ENCODE data around the gene KIFC3.
A peak's percentile ranks its signal among the peaks of the same experiment; 100 is the strongest.

KIFC3 gene

GRCh38 chr16:57764341-57765159, 37.7 kb downstream of the KIFC3 start:
- DNase-seq, result no peak

- DNase-seq, result no peak
These were observed 38.3 kb downstream of the KIFC3 start for GRCh38 chr16:57764006-57764340.

GRCh38 chr16:57763285-57764005, 38.8 kb downstream of the KIFC3 start:
- DNase-seq, result no peak

- DNase-seq, result no peak
These were observed 39.8 kb downstream of the KIFC3 start for GRCh38 chr16:57762365-57763040.

- DNase-seq, result no peak
These were observed 40.3 kb downstream of the KIFC3 start for GRCh38 chr16:57761957-57762356.

- no peak for DNase-seq
These were observed 41.0 kb downstream of the KIFC3 start for GRCh38 chr16:57761301-57761700.

- no peak for DNase-seq
These were observed 41.7 kb downstream of the KIFC3 start for GRCh38 chr16:57760357-57761160.

- no peak for DNase-seq
These were observed 42.5 kb downstream of the KIFC3 start for GRCh38 chr16:57759541-57760356.

GRCh38 chr16:57759131-57759530, 43.2 kb downstream of the KIFC3 start:
- DNase-seq, result no peak

- DNase-seq, result no peak
These were observed 43.8 kb downstream of the KIFC3 start for GRCh38 chr16:57758331-57759117.

- no peak for DNase-seq
These were observed 44.4 kb downstream of the KIFC3 start for GRCh38 chr16:57757883-57758282.

GRCh38 chr16:57757326-57757786, 44.9 kb downstream of the KIFC3 start:
- DNase-seq, result peak; percentile 25

- DNase-seq, result no peak
These were observed 45.6 kb downstream of the KIFC3 start for GRCh38 chr16:57756424-57757325.

GRCh38 chr16:57755726-57756423, 46.4 kb downstream of the KIFC3 start:
- DNase-seq, result no peak

GRCh38 chr16:57755061-57755684, 47.1 kb downstream of the KIFC3 start:
- no peak for DNase-seq

GRCh38 chr16:57754354-57755060, 47.8 kb downstream of the KIFC3 start:
- no peak for DNase-seq

- DNase-seq, result no peak
These were observed 48.6 kb downstream of the KIFC3 start for GRCh38 chr16:57753448-57754353.
